Heart left ventricle (tissue), 16 donors: Measurements from ENCODE around the gene CNDP1. TPM values are rescaled to one million over a fixed set of nuclear protein-coding genes. Genes with fewer than 3 reads are reported as not detected.
A peak's percentile ranks its signal among the peaks of the same experiment; 100 is the strongest.

ENCODE experiments used
- ATAC-seq, 4 donors: fragments of 200-7000 bp; cut with Tn5 transposase; one replicate each; pipeline ENCODE4 v1.9.1; 2020 to 2022; ENCODE audit warnings: moderate library complexity in 4 of 4, mild to moderate bottlenecking in 3 of 4, moderate number of reproducible peaks in 1 of 4
- DNase-seq, 5 donors: peaks; one replicate each; pipeline ENCODE4 v3.0.0-alpha.2; 2020
- H3K27ac ChIP-seq, 12 donors: fragments of 200-600 bp; sonication (generic) in 4 of 12; one replicate each; pipeline versions ENCODE4 v1.5.0 to v1.8.0; 2016 to 2022; ENCODE audit warnings: mild to moderate bottlenecking in 2 of 12
- H3K27me3 ChIP-seq, 9 donors: fragments of 200-600 bp; sonication (generic) in 2 of 9; one replicate each; pipeline versions ENCODE4 v1.5.1 to v1.8.0; 2016 to 2022; ENCODE audit warnings: mild to moderate bottlenecking in 3 of 9
- H3K36me3 ChIP-seq, 9 donors: fragments of 200-600 bp; sonication (generic) in 2 of 9; one replicate each; pipeline versions ENCODE4 v1.5.0 to v1.8.0; 2018 to 2022; ENCODE audit warnings: mild to moderate bottlenecking in 2 of 9
- H3K4me1 ChIP-seq, 12 donors: fragments of 200-600 bp; sonication (generic) in 4 of 12; one replicate each; pipeline versions ENCODE4 v1.5.0 to v1.8.0; 2016 to 2022; ENCODE audit warnings: mild to moderate bottlenecking in 3 of 12
- H3K4me3 ChIP-seq, 12 donors: fragments of 200-600 bp; sonication (generic) in 4 of 12; one replicate each; pipeline versions ENCODE4 v1.5.0 to v1.8.0; 2017 to 2022; ENCODE audit warnings: mild to moderate bottlenecking in 9 of 12, moderate library complexity in 4 of 12
- H3K9me3 ChIP-seq, 12 donors: fragments of 200-600 bp; sonication (generic) in 4 of 12; one replicate each; pipeline versions ENCODE4 v1.5.0 to v1.8.0; 2016 to 2022; ENCODE audit warnings: mild to moderate bottlenecking in 1 of 12
- POLR2A ChIP-seq, 2 donors: fragments of 450-650 bp; IDR thresholded peaks; one replicate each; pipeline ENCODE4 v1.6.1; 2017; ENCODE audit warnings: antibody characterized with exemption in 2 of 2, mild to moderate bottlenecking in 2 of 2, moderate library complexity in 2 of 2
- WGBS, 4 donors: extraction: QIAGEN DNeasy Blood & Tissue Kit in 2 of 4; methylation state at CpG; one replicate each; pipeline versions ENCODE4 v1.1.5 to v1.1.7; 2013 to 2018; 5-methylcytosine and 5-hydroxymethylcytosine counted together
- intact Hi-C, 10 donors: fragments of 100-400 bp; cut with DNase I; formaldehyde crosslinking; loops; one replicate each; pipeline versions ENCODE4 v1.11.1 to v1.14.2; 2022
- polyA plus RNA-seq, 2 donors: library from polyadenylated mRNA; stranded (reverse); fragments of 200-250 nt; gene quantifications; one replicate each; pipeline ENCODE4 v1.2.3, GENCODE V29; 2013
- total RNA-seq, 9 donors: library from RNA; depleted of rRNA in 2 of 9; stranded (reverse); fragments of >200 nt in 2 of 9; fragmentation: NEBNext Ultra II Directional in 3 of 9; extraction: Animal tissue kit (Norgen Biotek cat#: 25700) in 3 of 9; gene quantifications; one replicate each; pipeline versions ENCODE4 v1.1.0 to v1.2.4, GENCODE V29; 2016 to 2023
- TF ChIP-seq, protein P1 (sequence below), 12 donors: fragments of 200-600 bp; sonication (generic) in 4 of 12; IDR thresholded peaks; one replicate each; pipeline versions ENCODE4 v1.5.0 to v1.8.0; 2018 to 2022; ENCODE audit warnings: antibody characterized with exemption in 12 of 12, mild to moderate bottlenecking in 5 of 12
- donor health status: ischemic (EF 13 %, LVEDD 7.1; RV severe dilation, severe dysfunction).
- donor health status: healthy with polysubstance abuse.
- donor health status: DM: no; HTN: yes; CAD: no.
- donor health status: DM: no; HTN: no; CAD: no.
- donor health status: ischemic (EF 25% LVEDD 6.9; RV normal size, moderate dysfunction).
- donor health status: ischemic (EF 25% LVEDD 5.7; RV mildly dilated, moderate dysfunction).
- donor health status: healthy.
- donor health status: DM: yes; HTN: yes; CAD: no.
- donor health status: ischemic (EF 35%, LVEDD 5.7; RV mildly dilated, moderate dysfunction).
- donor health status: nonischemic (EF 11% LVEDD 7.7; RV severe dilation, severe dysfunction).
- donor health status: DM: yes; HTN: yes; CAD: no.
- donor health status: PGD.
- donor health status: ischemic (EF 29% LVEDD 5.4; RV normal size, mild dysfunction).
- donor health status: nonischemic (EF 23%, LVEDD 6.1; RV moderate dilation, normal function).

Gene CNDP1
- total and polyA plus RNA-seq, 11 donors, result 0.03 TPM; not detected in 10

- Histone ChIP-seq H3K9me3 (peaks cover 0 to 21% (median 12%) of the 10 kb centered on the region in 12 donors), H3K36me3 (no peaks in the 10 kb centered on the region), H3K4me3 (no peak overlapping the region), H3K27ac (no peak overlapping the region), H3K27me3 (no peaks in the 10 kb centered on the region), H3K4me1 (peaks cover 6 to 28% (median 18%) of the 10 kb centered on the region in 12 donors)
- intact Hi-C loops, result loop anchor here in 9 of 10 donors (5.0 to 10.0 kb wide), 6 partner anchors 46 to 356 kb away; partner anchors contain the start of genes CNDP2 (in 1 of the 9) and ZNF407 (in 1 of the 9)
- no peak for DNase-seq
- no peak for ATAC-seq
- no peak for TF ChIP-seq POLR2A (IDR thresholded peaks at IDR 0.05)
- TF ChIP-seq, protein P1, sequence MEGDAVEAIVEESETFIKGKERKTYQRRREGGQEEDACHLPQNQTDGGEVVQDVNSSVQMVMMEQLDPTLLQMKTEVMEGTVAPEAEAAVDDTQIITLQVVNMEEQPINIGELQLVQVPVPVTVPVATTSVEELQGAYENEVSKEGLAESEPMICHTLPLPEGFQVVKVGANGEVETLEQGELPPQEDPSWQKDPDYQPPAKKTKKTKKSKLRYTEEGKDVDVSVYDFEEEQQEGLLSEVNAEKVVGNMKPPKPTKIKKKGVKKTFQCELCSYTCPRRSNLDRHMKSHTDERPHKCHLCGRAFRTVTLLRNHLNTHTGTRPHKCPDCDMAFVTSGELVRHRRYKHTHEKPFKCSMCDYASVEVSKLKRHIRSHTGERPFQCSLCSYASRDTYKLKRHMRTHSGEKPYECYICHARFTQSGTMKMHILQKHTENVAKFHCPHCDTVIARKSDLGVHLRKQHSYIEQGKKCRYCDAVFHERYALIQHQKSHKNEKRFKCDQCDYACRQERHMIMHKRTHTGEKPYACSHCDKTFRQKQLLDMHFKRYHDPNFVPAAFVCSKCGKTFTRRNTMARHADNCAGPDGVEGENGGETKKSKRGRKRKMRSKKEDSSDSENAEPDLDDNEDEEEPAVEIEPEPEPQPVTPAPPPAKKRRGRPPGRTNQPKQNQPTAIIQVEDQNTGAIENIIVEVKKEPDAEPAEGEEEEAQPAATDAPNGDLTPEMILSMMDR (IDR thresholded peaks at IDR 0.05), result no peak
- whole genome bisulfite sequencing, 4 donors, result 96 to 99% (median 98%) methylated on average over 6 of the region's 6 CpGs
Observed at GRCh38 chr18:74550886-74551285, 16.6 kb downstream of the CNDP1 start.

- Histone ChIP-seq H3K27ac (no peak overlapping the region), H3K36me3 (no peaks in the 10 kb centered on the region), H3K9me3 (peaks cover 0 to 21% (median 12%) of the 10 kb centered on the region in 12 donors), H3K4me3 (no peak overlapping the region), H3K27me3 (no peaks in the 10 kb centered on the region), H3K4me1 (peaks cover 2 to 23% (median 12%) of the 10 kb centered on the region in 12 donors)
- intact Hi-C loops, result loop anchor here in 9 of 10 donors (5.0 to 10.0 kb wide), 6 partner anchors 46 to 357 kb away; partner anchors contain the start of genes CNDP2 (in 1 of the 9) and ZNF407 (in 1 of the 9)
- DNase-seq, result no peak
- no peak for TF ChIP-seq POLR2A (IDR thresholded peaks at IDR 0.05)
- TF ChIP-seq, protein P1 (IDR thresholded peaks at IDR 0.05), result no peak
- no peak for ATAC-seq
- WGBS, 4 donors, result 31 to 55% (median 46%) methylated on average over 3 of the region's 3 CpGs
Observed at GRCh38 chr18:74551452-74551851, 17.2 kb downstream of the CNDP1 start.

GRCh38 chr18:74551936-74552555, 17.7 kb downstream of the CNDP1 start:
- Histone ChIP-seq H3K9me3 (peaks cover 0 to 21% (median 12%) of the 10 kb centered on the region in 12 donors), H3K4me3 (no peak overlapping the region), H3K27ac (no peak overlapping the region), H3K27me3 (no peaks in the 10 kb centered on the region), H3K4me1 (peaks cover 0 to 17% (median 8%) of the 10 kb centered on the region in 12 donors), H3K36me3 (no peaks in the 10 kb centered on the region)
- no peak for TF ChIP-seq POLR2A (IDR thresholded peaks at IDR 0.05)
- TF ChIP-seq, protein P1 (IDR thresholded peaks at IDR 0.05), result peak; percentile 74 to 94 (median 84)
- intact Hi-C loops, result loop anchor here (1.0 to 10.0 kb wide), 11 partner anchors 45 to 357 kb away; partner anchors contain the start of genes CNDP2 (in 1 of the 10) and ZNF407 (in 1 of the 10)
- peak; percentile 77 to 98 (median 92) for ATAC-seq
- DNase-seq, result peak; percentile 79 to 88 (median 84)
- WGBS, 4 donors, result 15 to 18% (median 17%) methylated on average over 5 of the region's 5 CpGs

- Histone ChIP-seq H3K27ac (no peak overlapping the region), H3K4me1 (peaks cover 0 to 7% (median 3%) of the 10 kb centered on the region in 12 donors), H3K27me3 (no peaks in the 10 kb centered on the region), H3K9me3 (no peaks in the 10 kb centered on the region), H3K4me3 (no peak overlapping the region), H3K36me3 (no peaks in the 10 kb centered on the region)
- TF ChIP-seq, protein P1 (IDR thresholded peaks at IDR 0.05), result no peak
- TF ChIP-seq POLR2A (IDR thresholded peaks at IDR 0.05), result no peak
- ATAC-seq (no peak), DNase-seq (no peak)
- intact Hi-C loops, result loop anchor here in 2 of 10 donors (10.0 kb wide), 1 partner anchor 361 kb away; no protein-coding TSS in a partner anchor
- 91 to 95% (median 93%) methylated on average over 11 of the region's 11 CpGs for WGBS, 4 donors
Observed at GRCh38 chr18:74556126-74556525, 21.8 kb downstream of the CNDP1 start.
